Subcutaneous abdominal adipose tissue (tissue), 5 donors: Measurements from ENCODE around the gene CNMD.

Experiments used
- H3K27ac ChIP-seq: one replicate; pipeline ENCODE4 v1.7.0; 2013; ENCODE audit warnings: low read depth, mild to moderate bottlenecking, inconsistent platforms, low read length, moderate library complexity
- H3K27me3 ChIP-seq, 5 donors: one replicate each; pipeline ENCODE4 v1.7.0; 2013; ENCODE audit warnings: low read length in 5 of 5, inconsistent platforms in 1 of 5; ENCODE audit not compliant: control insufficient read depth in 5 of 5, insufficient read depth in 4 of 5
- H3K36me3 ChIP-seq, 5 donors: one replicate each; pipeline ENCODE4 v1.7.0; 2013; ENCODE audit warnings: low read length in 5 of 5; ENCODE audit not compliant: control insufficient read depth in 5 of 5, insufficient read depth in 5 of 5
- H3K4me1 ChIP-seq, 5 donors: one replicate each; pipeline ENCODE4 v1.7.0; 2013; ENCODE audit warnings: low read length in 5 of 5, mild to moderate bottlenecking in 3 of 5, moderate library complexity in 1 of 5; ENCODE audit not compliant: control insufficient read depth in 5 of 5, insufficient read depth in 5 of 5
- H3K4me3 ChIP-seq, 5 donors: one replicate each; pipeline ENCODE4 v1.7.0; 2013; ENCODE audit warnings: low read length in 5 of 5, low read depth in 1 of 5
- H3K9ac ChIP-seq, 5 donors: one replicate each; pipeline ENCODE4 v1.7.0; 2013; ENCODE audit warnings: low read length in 5 of 5, mild to moderate bottlenecking in 4 of 5, moderate library complexity in 3 of 5
- H3K9me3 ChIP-seq, 5 donors: one replicate each; pipeline ENCODE4 v1.7.0; 2013; ENCODE audit warnings: low read length in 5 of 5; ENCODE audit not compliant: control insufficient read depth in 5 of 5
- donor health status: healthy.
- donor health status: healthy.
- donor health status: healthy.
- donor health status: healthy.
- donor health status: healthy.

CNMD gene

GRCh38 chr13:52780092-52780491 lies 40.5 kb upstream of the CNMD start:
- Histone ChIP-seq H3K4me3 (no peak overlapping the region), H3K9ac (no peak overlapping the region), H3K9me3 (no peaks in the 10 kb centered on the region), H3K4me1 (no peaks in the 10 kb centered on the region), H3K27me3 (peaks cover 0 to 8% (median 0%) of the 10 kb centered on the region in 5 donors), H3K36me3 (no peaks in the 10 kb centered on the region), H3K27ac (no peak overlapping the region)

- Histone ChIP-seq H3K27me3 (peaks cover 0 to 8% (median 0%) of the 10 kb centered on the region in 5 donors), H3K9me3 (no peaks in the 10 kb centered on the region), H3K36me3 (no peaks in the 10 kb centered on the region), H3K9ac (no peak overlapping the region), H3K4me1 (no peaks in the 10 kb centered on the region), H3K27ac (no peak overlapping the region), H3K4me3 (no peak overlapping the region)
These were observed 39.5 kb upstream of the CNMD start for GRCh38 chr13:52779103-52779502.

GRCh38 chr13:52776726-52777125 lies 37.1 kb upstream of the CNMD start:
- Histone ChIP-seq H3K27me3 (peaks cover 0 to 8% (median under 1%) of the 10 kb centered on the region in 5 donors), H3K9me3 (no peaks in the 10 kb centered on the region), H3K36me3 (no peaks in the 10 kb centered on the region), H3K4me3 (no peak overlapping the region), H3K9ac (no peak overlapping the region), H3K4me1 (no peaks in the 10 kb centered on the region), H3K27ac (no peak overlapping the region)

- no peaks in the 10 kb centered on the region for H3K4me1 ChIP-seq
These were observed 35.9 kb upstream of the CNMD start for GRCh38 chr13:52775511-52775910.

GRCh38 chr13:52767949-52768516 lies 28.4 kb upstream of the CNMD start:
- peaks cover 0 to 9% (median 0%) of the 10 kb centered on the region in 5 donors for H3K27me3 ChIP-seq

More at GRCh38 chr13:52775511-52775910, 35.9 kb upstream of the CNMD start:
- H3K27me3 ChIP-seq: peaks cover 0 to 8% (median 4%) of the 10 kb centered on the region in 5 donors
- H3K9me3 ChIP-seq: peaks cover 0 to 4% (median 0%) of the 10 kb centered on the region in 5 donors
- H3K36me3 ChIP-seq: no peaks in the 10 kb centered on the region
- no peak overlapping the region for H3K9ac ChIP-seq
- no peak overlapping the region for H3K27ac ChIP-seq
- H3K4me3 ChIP-seq: no peak overlapping the region

GRCh38 chr13:52765611-52766390 lies 26.2 kb upstream of the CNMD start:
- peaks cover 0 to 3% (median 0%) of the 10 kb centered on the region in 5 donors for H3K27me3 ChIP-seq
- no peak overlapping the region for H3K27ac ChIP-seq
- no peak overlapping the region for H3K9ac ChIP-seq
- no peaks in the 10 kb centered on the region for H3K36me3 ChIP-seq
- H3K9me3 ChIP-seq: no peaks in the 10 kb centered on the region
- H3K4me1 ChIP-seq: no peaks in the 10 kb centered on the region
- H3K4me3 ChIP-seq: no peak overlapping the region

More at GRCh38 chr13:52767949-52768516, 28.4 kb upstream of the CNMD start:
- no peaks in the 10 kb centered on the region for H3K4me1 ChIP-seq
- no peak overlapping the region for H3K4me3 ChIP-seq
- H3K27ac ChIP-seq: no peak overlapping the region
- H3K9me3 ChIP-seq: peaks cover 0 to 4% (median 0%) of the 10 kb centered on the region in 5 donors
- no peak overlapping the region for H3K9ac ChIP-seq
- no peaks in the 10 kb centered on the region for H3K36me3 ChIP-seq

GRCh38 chr13:52760077-52760476 lies 20.5 kb upstream of the CNMD start:
- H3K9ac ChIP-seq: no peak overlapping the region
- no peaks in the 10 kb centered on the region for H3K4me1 ChIP-seq
- no peaks in the 10 kb centered on the region for H3K9me3 ChIP-seq
- no peaks in the 10 kb centered on the region for H3K36me3 ChIP-seq
- H3K4me3 ChIP-seq: no peak overlapping the region
- H3K27me3 ChIP-seq: no peaks in the 10 kb centered on the region
- H3K27ac ChIP-seq: no peak overlapping the region

- no peaks in the 10 kb centered on the region for H3K36me3 ChIP-seq
- H3K4me1 ChIP-seq: no peaks in the 10 kb centered on the region
- no peaks in the 10 kb centered on the region for H3K9me3 ChIP-seq
These were observed 18.5 kb upstream of the CNMD start for GRCh38 chr13:52758114-52758513.

GRCh38 chr13:52751196-52751595 lies 11.6 kb upstream of the CNMD start:
- Histone ChIP-seq H3K9ac (no peak overlapping the region), H3K9me3 (peaks cover 0 to 3% (median 0%) of the 10 kb centered on the region in 5 donors), H3K27me3 (peaks cover 0 to 6% (median 0%) of the 10 kb centered on the region in 5 donors), H3K4me1 (no peaks in the 10 kb centered on the region), H3K27ac (no peak overlapping the region), H3K36me3 (no peaks in the 10 kb centered on the region), H3K4me3 (no peak overlapping the region)

More at GRCh38 chr13:52758114-52758513, 18.5 kb upstream of the CNMD start:
- no peak overlapping the region for H3K27ac ChIP-seq
- no peak overlapping the region for H3K9ac ChIP-seq
- no peaks in the 10 kb centered on the region for H3K27me3 ChIP-seq
- no peak overlapping the region for H3K4me3 ChIP-seq

GRCh38 chr13:52750713-52751112 lies 11.1 kb upstream of the CNMD start:
- H3K27me3 ChIP-seq: peaks cover 0 to 6% (median 0%) of the 10 kb centered on the region in 5 donors
- H3K9ac ChIP-seq: no peak overlapping the region
- H3K4me3 ChIP-seq: no peak overlapping the region
- H3K36me3 ChIP-seq: no peaks in the 10 kb centered on the region
- H3K9me3 ChIP-seq: peaks cover 0 to 3% (median 0%) of the 10 kb centered on the region in 5 donors
- H3K27ac ChIP-seq: no peak overlapping the region
- H3K4me1 ChIP-seq: no peaks in the 10 kb centered on the region
